ENCODE results near the gene NATD1. TPM values are rescaled to one million over a fixed set of nuclear protein-coding genes. Genes with fewer than 3 reads are reported as not detected.
A peak's percentile ranks its signal among the peaks of the same experiment; 100 is the strongest.

The NATD1 gene
- total RNA-seq, 1 donor from 2014 or later = 4.2 TPM

GRCh38 chr17:21199856-21200255, 53.4 kb downstream of the NATD1 start:
- no peaks in the 10 kb centered on the region for H3K27me3 ChIP-seq
- H3K9me3 ChIP-seq = no peaks in the 10 kb centered on the region
- TF ChIP-seq POLR2AphosphoS5 (IDR thresholded peaks at IDR 0.05; ENCODE audit: insufficient read depth in 1 of 2, low read depth in 1 of 2) (no peak), POLR2A (IDR thresholded peaks at IDR 0.05) (no peak), CTCF (IDR thresholded peaks at IDR 0.05) (no peak)
- H3K27ac ChIP-seq = no peak overlapping the region
- peaks cover 0 to 16% of the 10 kb centered on the region in 2 donors for H3K36me3 ChIP-seq
- peaks cover 75% of the 10 kb centered on the region for H3K4me1 ChIP-seq
- no peak for DNase-seq (ENCODE audit: extremely low spot score in 2 of 2)
- no peak overlapping the region for H3K4me3 ChIP-seq
- intact Hi-C loops (cut with DNase I) = no loop called here

DNA sequence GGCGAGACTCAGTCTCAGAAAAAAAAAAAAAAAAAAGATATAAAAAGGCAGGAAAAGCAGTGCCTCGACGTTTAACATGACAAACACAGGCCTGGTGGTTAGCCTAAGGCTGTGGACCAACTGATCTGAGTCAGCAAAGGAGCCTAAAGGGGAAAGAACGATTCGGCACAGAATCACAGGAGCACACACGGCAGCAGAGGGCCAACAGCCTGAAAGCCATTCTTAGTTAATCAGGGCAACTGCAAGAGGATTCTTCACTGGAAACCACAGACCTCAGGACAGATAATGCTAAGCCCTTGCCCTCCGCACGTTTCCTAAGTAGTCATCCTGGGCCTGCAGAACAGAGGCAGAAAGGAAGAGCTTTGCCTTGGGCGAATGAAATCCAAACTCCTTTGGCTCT, 53.9 kb downstream of the NATD1 start:
- no peak for TF ChIP-seq POLR2A (IDR thresholded peaks at IDR 0.05)
- no peak for TF ChIP-seq CTCF (IDR thresholded peaks at IDR 0.05)
- TF ChIP-seq POLR2AphosphoS5 (IDR thresholded peaks at IDR 0.05; ENCODE audit: insufficient read depth in 1 of 2, low read depth in 1 of 2) = no peak
- Histone ChIP-seq H3K4me1 (peaks cover 73% of the 10 kb centered on the region), H3K9me3 (no peaks in the 10 kb centered on the region), H3K4me3 (no peak overlapping the region), H3K27ac (no peak overlapping the region), H3K36me3 (peaks cover 0 to 16% of the 10 kb centered on the region in 2 donors), H3K27me3 (no peaks in the 10 kb centered on the region)
- no peak for DNase-seq (ENCODE audit: extremely low spot score in 2 of 2)
- intact Hi-C loops (cut with DNase I) = no loop called here

DNA sequence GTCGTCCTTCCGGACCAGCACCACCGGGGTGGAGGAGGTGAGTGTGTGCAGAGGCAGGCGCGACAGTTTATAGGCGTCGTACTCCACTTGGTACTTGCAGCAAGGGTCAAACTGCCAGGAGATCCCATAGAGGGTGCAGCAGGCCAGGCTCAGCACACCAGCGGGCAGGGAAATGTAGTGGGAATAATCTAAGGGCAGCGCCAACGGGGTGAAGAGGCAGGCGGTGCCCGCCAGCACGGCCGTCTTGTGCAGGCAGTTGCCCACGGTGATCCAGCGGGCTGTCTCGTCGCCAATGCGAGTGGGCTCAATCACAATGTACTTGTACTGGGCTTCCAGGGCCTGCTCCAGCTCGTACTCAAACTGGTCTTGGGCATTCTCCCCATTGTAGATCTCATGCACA, 54.8 kb downstream of the NATD1 start:
- Histone ChIP-seq H3K27me3 (no peaks in the 10 kb centered on the region), H3K4me3 (no peak overlapping the region), H3K9me3 (no peaks in the 10 kb centered on the region), H3K27ac (no peak overlapping the region), H3K36me3 (peaks cover 0 to 16% of the 10 kb centered on the region in 2 donors), H3K4me1 (peaks cover 76% of the 10 kb centered on the region)
- TF ChIP-seq POLR2AphosphoS5 (IDR thresholded peaks at IDR 0.05; ENCODE audit: insufficient read depth in 1 of 2, low read depth in 1 of 2) (no peak), POLR2A (IDR thresholded peaks at IDR 0.05) (no peak), CTCF (IDR thresholded peaks at IDR 0.05) (no peak)
- intact Hi-C loops (cut with DNase I) = no loop called here
- no peak for DNase-seq (ENCODE audit: extremely low spot score in 2 of 2)

DNA sequence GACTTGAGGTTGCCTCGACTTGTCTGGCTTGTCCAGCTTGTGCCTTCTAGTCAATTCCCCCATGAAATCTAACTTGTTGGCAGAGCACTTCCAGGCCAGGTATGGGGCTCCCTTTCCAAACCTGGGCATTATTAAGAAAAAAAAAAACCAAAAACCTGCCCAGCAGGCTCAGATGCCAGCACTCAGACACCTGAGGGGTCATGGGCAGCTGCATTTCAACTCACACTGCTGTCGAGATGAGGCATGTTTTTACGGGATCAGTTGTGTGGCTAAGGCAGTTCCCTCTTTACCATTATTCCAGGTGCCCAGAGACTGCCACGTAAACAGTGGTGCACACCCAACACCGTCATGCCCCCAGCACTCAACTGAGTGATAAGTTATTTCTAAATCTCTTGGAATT, 57.1 kb downstream of the NATD1 start:
- no peak for DNase-seq (ENCODE audit: extremely low spot score in 2 of 2)
- intact Hi-C loops (cut with DNase I) = no loop called here
- H3K36me3 ChIP-seq = peaks cover 0 to 16% of the 10 kb centered on the region in 2 donors
- TF ChIP-seq CTCF (IDR thresholded peaks at IDR 0.05) (no peak), POLR2A (IDR thresholded peaks at IDR 0.05) (no peak), POLR2AphosphoS5 (IDR thresholded peaks at IDR 0.05; ENCODE audit: insufficient read depth in 1 of 2, low read depth in 1 of 2) (no peak)
- no peak overlapping the region for H3K4me3 ChIP-seq
- H3K9me3 ChIP-seq = no peaks in the 10 kb centered on the region
- H3K27me3 ChIP-seq = no peaks in the 10 kb centered on the region
- peaks cover 54% of the 10 kb centered on the region for H3K4me1 ChIP-seq
- H3K27ac ChIP-seq = peak overlapping the region; percentile 55

DNA sequence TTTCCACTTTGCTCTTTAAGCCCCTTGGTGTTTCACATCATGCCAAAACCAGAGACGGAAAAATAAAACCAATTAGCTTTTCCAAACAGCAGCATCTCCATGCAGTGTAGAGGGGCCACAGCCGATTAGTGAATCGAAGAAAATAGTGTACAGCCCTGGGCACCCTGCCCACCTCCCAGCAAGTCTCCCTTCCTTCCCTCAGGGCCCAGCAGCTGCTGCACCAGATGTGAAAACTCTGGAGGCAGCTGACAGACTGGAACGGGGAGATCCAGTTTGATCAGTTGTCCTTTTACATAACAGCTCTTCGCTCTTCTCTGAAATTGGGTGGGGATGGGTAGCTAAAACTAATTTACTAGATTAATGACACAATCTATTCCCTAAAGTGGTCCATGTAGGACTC, 58.5 kb downstream of the NATD1 start:
- Histone ChIP-seq H3K4me1 (peaks cover 40% of the 10 kb centered on the region), H3K27me3 (no peaks in the 10 kb centered on the region), H3K27ac (peak overlapping the region; percentile 55), H3K4me3 (no peak overlapping the region), H3K9me3 (no peaks in the 10 kb centered on the region), H3K36me3 (peaks cover 0 to 18% of the 10 kb centered on the region in 2 donors)
- intact Hi-C loops (cut with DNase I) = no loop called here
- TF ChIP-seq CTCF (IDR thresholded peaks at IDR 0.05) (no peak), POLR2AphosphoS5 (IDR thresholded peaks at IDR 0.05; ENCODE audit: insufficient read depth in 1 of 2, low read depth in 1 of 2) (peak; percentile 8 to 66), POLR2A (IDR thresholded peaks at IDR 0.05) (no peak)
- no peak for DNase-seq (ENCODE audit: extremely low spot score in 2 of 2)
